GM12865 (cell line): ENCODE measurements around the gene RIMS1.

Experiments used
- DNase-seq: peaks from one replicate; pipeline ENCODE4 v3.0.0; 2010; ENCODE audit warnings: low read depth
- H3K4me3 ChIP-seq: 2 replicates; pipeline ENCODE4 v1.5.1; 2011; ENCODE audit warnings: mild to moderate bottlenecking, low read depth, low read length, control low read depth
- TF ChIP-seq, protein P1 (sequence below): IDR thresholded peaks from 2 replicates; pipeline ENCODE4 v1.5.1; 2011; ENCODE audit warnings: low read length, control low read depth, low read depth, inconsistent platforms; ENCODE audit not compliant: insufficient read depth; ENCODE audit errors: missing control alignments

The RIMS1 gene

GRCh38 chr6:72446430-72446829 lies 560.1 kb downstream of the RIMS1 start:
- no peak overlapping the region for H3K4me3 ChIP-seq
- DNase-seq = no peak
- TF ChIP-seq, protein P1, sequence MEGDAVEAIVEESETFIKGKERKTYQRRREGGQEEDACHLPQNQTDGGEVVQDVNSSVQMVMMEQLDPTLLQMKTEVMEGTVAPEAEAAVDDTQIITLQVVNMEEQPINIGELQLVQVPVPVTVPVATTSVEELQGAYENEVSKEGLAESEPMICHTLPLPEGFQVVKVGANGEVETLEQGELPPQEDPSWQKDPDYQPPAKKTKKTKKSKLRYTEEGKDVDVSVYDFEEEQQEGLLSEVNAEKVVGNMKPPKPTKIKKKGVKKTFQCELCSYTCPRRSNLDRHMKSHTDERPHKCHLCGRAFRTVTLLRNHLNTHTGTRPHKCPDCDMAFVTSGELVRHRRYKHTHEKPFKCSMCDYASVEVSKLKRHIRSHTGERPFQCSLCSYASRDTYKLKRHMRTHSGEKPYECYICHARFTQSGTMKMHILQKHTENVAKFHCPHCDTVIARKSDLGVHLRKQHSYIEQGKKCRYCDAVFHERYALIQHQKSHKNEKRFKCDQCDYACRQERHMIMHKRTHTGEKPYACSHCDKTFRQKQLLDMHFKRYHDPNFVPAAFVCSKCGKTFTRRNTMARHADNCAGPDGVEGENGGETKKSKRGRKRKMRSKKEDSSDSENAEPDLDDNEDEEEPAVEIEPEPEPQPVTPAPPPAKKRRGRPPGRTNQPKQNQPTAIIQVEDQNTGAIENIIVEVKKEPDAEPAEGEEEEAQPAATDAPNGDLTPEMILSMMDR = no peak
